Mammary epithelial cell (primary cell): ENCODE results near the gene GPR141.

Experiments used
- CTCF ChIP-seq, 2 donors: IDR thresholded peaks in 1 of 2; conservative IDR thresholded peaks in 1 of 2; 2 replicates each; pipeline ENCODE4 v1.5.1; 2011 to 2012; ENCODE audit warnings: inconsistent platforms in 2 of 2, low read length in 2 of 2, mild to moderate bottlenecking in 2 of 2, control low read depth in 1 of 2, low read depth in 1 of 2; ENCODE audit not compliant: insufficient read depth in 1 of 2; ENCODE audit errors: extremely low read depth in 1 of 2
- EZH2 ChIP-seq: IDR thresholded peaks from 2 replicates; pipeline ENCODE4 v1.6.1; 2012; ENCODE audit warnings: low read length, inconsistent platforms, borderline replicate concordance

GRCh38 chr7:37665352-37666022 lies 18.1 kb upstream of the GPR141 start:
- TF ChIP-seq EZH2 (no peak), CTCF (conservative IDR thresholded peaks at IDR 0.05 in 1 of 2, IDR thresholded peaks at IDR 0.05 in 1 of 2; ENCODE audit: extremely low read depth in 1 of 2, insufficient read depth in 1 of 2, low read depth in 1 of 2, low read length in 2 of 2) (no peak)
